DOHH2 (cell line): ENCODE results near the gene ZSCAN5C.
"Not testable (repeated sequence)": the region's sequence is repeated elsewhere in the genome, so short reads cannot be mapped to it uniquely, and the experiment has no call there.

Source experiments
- H3F3A ChIP-seq: fragments of 200-600 bp; sonication (generic), shearing (Covaris generic); 2 replicates; pipeline ENCODE4 v1.6.0; 2016; ENCODE audit warnings: antibody characterized with exemption, mild to moderate bottlenecking; ENCODE audit not compliant: control insufficient read depth, insufficient read depth
- H3K27ac ChIP-seq: fragments of 200-600 bp; sonication (generic); 2 replicates; pipeline ENCODE4 v1.5.1; 2014; ENCODE audit warnings: low read depth, mild to moderate bottlenecking, low read length, moderate library complexity
- H3K27me3 ChIP-seq: fragments of 200-600 bp; sonication (generic); 2 replicates; pipeline ENCODE4 v1.6.1; 2014; ENCODE audit warnings: mild to moderate bottlenecking, low read length, mixed read lengths; ENCODE audit not compliant: control insufficient read depth
- H3K36me3 ChIP-seq: fragments of 200-600 bp; sonication (generic); 2 replicates; pipeline ENCODE4 v1.6.1; 2014; ENCODE audit warnings: mild to moderate bottlenecking, low read length, moderate library complexity, mixed read lengths; ENCODE audit not compliant: control insufficient read depth
- H3K4me1 ChIP-seq: fragments of 200-600 bp; sonication (generic); 2 replicates; pipeline ENCODE4 v1.6.1; 2014; ENCODE audit warnings: mild to moderate bottlenecking, low read length, mixed read lengths; ENCODE audit not compliant: control insufficient read depth
- H3K4me2 ChIP-seq: fragments of 200-600 bp; sonication (generic); 2 replicates; pipeline ENCODE4 v1.6.0; 2014; ENCODE audit warnings: mild to moderate bottlenecking, low read length, moderate library complexity
- H3K4me3 ChIP-seq: fragments of 200-600 bp; sonication (generic); 2 replicates; pipeline ENCODE4 v1.5.1; 2014; ENCODE audit warnings: mild to moderate bottlenecking, low read length, mixed read lengths
- H3K79me2 ChIP-seq: fragments of 200-600 bp; sonication (generic); 2 replicates; pipeline ENCODE4 v1.6.1; 2014; ENCODE audit warnings: mild to moderate bottlenecking, low read length, mixed read lengths; ENCODE audit not compliant: control insufficient read depth
- H3K9me2 ChIP-seq: fragments of 200-600 bp; sonication (generic); replicated peaks from 2 replicates; pipeline ENCODE4 v1.6.1; 2014; ENCODE audit warnings: mild to moderate bottlenecking, low read length, mixed read lengths; ENCODE audit not compliant: control insufficient read depth
- H3K9me3 ChIP-seq: fragments of 200-600 bp; sonication (generic); 2 replicates; pipeline ENCODE4 v1.6.1; 2014; ENCODE audit warnings: antibody characterized with exemption, low read length, mixed read lengths; ENCODE audit not compliant: control insufficient read depth, insufficient read depth
- H4K20me1 ChIP-seq: fragments of 200-600 bp; sonication (generic); 2 replicates; pipeline ENCODE4 v1.6.0; 2014; ENCODE audit warnings: low read depth, mild to moderate bottlenecking, antibody characterized with exemption, low read length, moderate library complexity; ENCODE audit not compliant: control insufficient read depth, insufficient read depth
- CTCF ChIP-seq: fragments of 200-600 bp; sonication (generic); IDR thresholded peaks from one replicate; pipeline ENCODE4 v1.5.1; 2014; ENCODE audit warnings: antibody characterized with exemption, mild to moderate bottlenecking, low read depth, low read length; ENCODE audit not compliant: poor library complexity, severe bottlenecking
- EZH2phosphoT487 ChIP-seq: fragments of 200-600 bp; sonication (generic); IDR thresholded peaks from 2 replicates; pipeline ENCODE4 v1.6.1; 2017; ENCODE audit warnings: borderline replicate concordance, mild to moderate bottlenecking, antibody characterized with exemption, low read length, moderate library complexity, mixed read lengths

Gene ZSCAN5C

DNA sequence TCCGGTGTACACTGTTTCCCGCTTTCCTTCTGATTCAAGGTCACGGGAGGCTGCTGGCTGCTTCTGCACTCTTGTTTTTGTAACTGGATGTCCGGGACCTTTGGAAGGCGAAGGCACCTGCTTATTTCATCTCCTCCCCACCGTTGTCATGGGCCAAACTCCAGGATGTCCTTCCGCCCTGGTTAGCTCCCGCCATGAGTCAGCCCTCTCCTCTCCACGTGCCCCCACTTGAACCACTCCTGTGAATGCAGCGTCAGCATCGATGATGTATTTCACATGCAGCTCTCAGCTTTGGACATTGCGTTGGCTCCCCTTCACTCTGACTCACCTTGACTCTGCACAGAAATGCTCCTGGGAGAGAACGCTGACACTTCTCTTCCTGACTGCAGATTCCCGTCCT, 31.8 kb upstream of the ZSCAN5C start:
- Histone ChIP-seq H3K9me2 (no peaks in the 10 kb centered on the region), H3K4me1 (peaks cover 3% of the 10 kb centered on the region; the same call in 1 of the 2 replicates), H4K20me1 (no peaks in the 10 kb centered on the region), H3K79me2 (no peaks in the 10 kb centered on the region), H3K4me3 (no peak overlapping the region), H3K9me3 (no peaks in the 10 kb centered on the region), H3K36me3 (no peaks in the 10 kb centered on the region), H3K27ac (no peak overlapping the region), H3K4me2 (no peak overlapping the region), H3K27me3 (no peaks in the 10 kb centered on the region), H3F3A (no peaks in the 10 kb centered on the region)
- TF ChIP-seq CTCF (no peak), EZH2phosphoT487 (no peak)

DNA sequence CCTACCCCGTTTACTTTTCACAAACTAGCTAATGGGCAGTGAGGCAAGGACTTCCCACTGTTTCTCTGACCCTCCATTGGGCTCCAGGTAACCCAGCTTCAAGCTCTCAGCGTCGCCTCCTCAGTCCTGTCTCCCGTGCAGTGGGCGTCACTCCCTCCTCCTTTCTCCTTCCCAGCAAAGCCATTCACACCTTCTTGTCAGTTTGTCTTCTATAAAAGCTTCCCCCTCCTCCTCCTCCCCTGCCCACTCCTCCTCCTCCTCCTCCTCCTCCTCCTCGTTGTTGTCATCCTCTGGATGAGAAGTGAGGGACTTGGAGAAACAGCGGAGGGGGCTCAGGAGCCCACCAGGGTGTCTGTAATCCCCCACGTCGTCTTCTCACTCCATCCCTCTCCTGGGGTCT, 28.0 kb upstream of the ZSCAN5C start:
- no peak overlapping the region for H3K4me2 ChIP-seq
- no peaks in the 10 kb centered on the region for H3K79me2 ChIP-seq
- no peak for TF ChIP-seq CTCF
- no peak for TF ChIP-seq EZH2phosphoT487
- peaks cover 3% of the 10 kb centered on the region; the same call in 1 of the 2 replicates for H3K4me1 ChIP-seq
- no peaks in the 10 kb centered on the region for H3K9me3 ChIP-seq
- H3F3A ChIP-seq: no peaks in the 10 kb centered on the region
- no peak overlapping the region for H3K4me3 ChIP-seq
- H3K36me3 ChIP-seq: no peaks in the 10 kb centered on the region
- H4K20me1 ChIP-seq: no peaks in the 10 kb centered on the region
- no peak overlapping the region for H3K27ac ChIP-seq
- H3K9me2 ChIP-seq: no peaks in the 10 kb centered on the region
- H3K27me3 ChIP-seq: no peaks in the 10 kb centered on the region

DNA sequence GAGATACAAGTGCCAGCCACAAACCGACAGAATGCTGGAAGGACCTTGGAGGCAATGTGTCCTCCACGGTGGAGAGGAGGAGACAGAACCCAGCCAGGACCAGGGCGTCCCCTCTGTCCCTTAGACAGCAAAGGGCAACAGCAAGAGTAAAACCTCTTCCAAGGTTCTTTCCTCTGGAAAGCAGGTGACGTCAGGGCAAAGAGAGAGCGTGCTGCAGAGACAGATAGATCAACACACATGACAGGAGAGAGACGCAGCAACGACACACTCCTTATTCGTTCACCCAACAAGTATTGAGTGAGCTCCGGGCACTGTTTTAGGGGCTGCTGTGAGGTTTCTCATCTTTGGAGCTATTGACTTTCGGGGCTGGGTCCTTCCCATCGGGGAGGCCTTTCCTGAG, 27.5 kb upstream of the ZSCAN5C start:
- H3K36me3 ChIP-seq: no peaks in the 10 kb centered on the region
- no peak overlapping the region for H3K4me3 ChIP-seq
- H3K79me2 ChIP-seq: no peaks in the 10 kb centered on the region
- H3K27me3 ChIP-seq: no peaks in the 10 kb centered on the region
- no peaks in the 10 kb centered on the region for H3K9me2 ChIP-seq
- H3K4me1 ChIP-seq: peaks cover 3% of the 10 kb centered on the region; the same call in 1 of the 2 replicates
- no peak overlapping the region for H3K27ac ChIP-seq
- H3K4me2 ChIP-seq: no peak overlapping the region
- H3K9me3 ChIP-seq: no peaks in the 10 kb centered on the region
- no peak for TF ChIP-seq EZH2phosphoT487
- TF ChIP-seq CTCF: no peak
- H4K20me1 ChIP-seq: no peaks in the 10 kb centered on the region
- H3F3A ChIP-seq: no peaks in the 10 kb centered on the region

DNA sequence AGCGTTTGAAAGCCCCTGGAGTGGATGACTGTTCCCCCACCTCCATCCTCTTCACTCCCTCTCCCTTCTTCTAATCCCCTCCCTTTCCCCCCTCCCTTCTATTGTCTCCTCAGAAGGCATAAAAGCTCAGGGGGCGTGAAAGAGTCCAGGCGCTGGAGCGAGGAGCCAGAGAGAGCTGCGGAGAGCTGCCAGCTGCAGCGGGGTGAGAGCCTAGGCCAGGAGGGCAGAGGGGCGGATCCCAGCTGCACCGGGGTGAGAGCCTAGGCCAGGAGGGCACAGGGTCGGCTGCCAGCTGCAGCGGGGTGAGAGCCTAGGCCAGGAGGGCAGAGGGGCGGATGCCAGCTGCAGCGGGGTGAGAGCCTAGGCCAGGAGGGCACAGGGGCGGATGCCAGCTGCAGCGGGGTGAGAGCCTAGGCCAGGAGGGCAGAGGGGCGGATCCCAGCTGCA, 26.2 kb upstream of the ZSCAN5C start, which contains the start of gene GALP:
Gene GALP (plus strand): TSS at position 148 of the 447 bp plus-strand sequence. CDS start 1,101 bp downstream, outside the sequence.
- not testable (repeated sequence) for H3K4me2 ChIP-seq, H3K27ac ChIP-seq, H4K20me1 ChIP-seq, H3F3A ChIP-seq, H3K36me3 ChIP-seq, H3K9me2 ChIP-seq, H3K27me3 ChIP-seq, H3K9me3 ChIP-seq, H3K4me1 ChIP-seq, H3K4me3 ChIP-seq, H3K79me2 ChIP-seq

DNA sequence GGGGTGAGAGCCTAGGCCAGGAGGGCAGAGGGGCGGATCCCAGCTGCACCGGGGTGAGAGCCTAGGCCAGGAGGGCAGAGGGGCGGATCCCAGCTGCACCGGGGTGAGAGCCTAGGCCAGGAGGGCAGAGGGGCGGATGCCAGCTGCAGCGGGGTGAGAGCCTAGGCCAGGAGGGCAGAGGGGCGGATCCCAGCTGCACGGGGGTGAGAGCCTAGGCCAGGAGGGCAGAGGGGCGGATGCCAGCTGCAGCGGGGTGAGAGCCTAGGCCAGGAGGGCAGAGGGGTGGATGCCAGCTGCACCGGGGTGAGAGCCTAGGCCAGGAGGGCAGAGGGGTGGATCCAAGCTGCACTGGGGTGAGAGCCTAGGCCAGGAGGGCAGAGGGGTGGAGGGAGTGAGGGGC, 25.8 kb upstream of the ZSCAN5C start:
- H3K79me2 ChIP-seq, H3K4me2 ChIP-seq: not testable (repeated sequence)

More for the DNA sequence above, 25.8 kb upstream of the ZSCAN5C start:
- H3K27me3 ChIP-seq, H3K4me1 ChIP-seq, H3K9me3 ChIP-seq, H3K9me2 ChIP-seq, H3F3A ChIP-seq, H4K20me1 ChIP-seq, H3K27ac ChIP-seq, H3K4me3 ChIP-seq, H3K36me3 ChIP-seq: not testable (repeated sequence)
